ENCODE data around the gene PPME1.

GRCh38 chr11:74123008-74123448 is 48.1 kb upstream of the PPME1 start:
- TF ChIP-seq ZNF274 (IDR thresholded peaks at IDR 0.05; ENCODE audit: low read depth, low read length) = no peak
- no peak for TF ChIP-seq YY1 (IDR thresholded peaks at IDR 0.05; ENCODE audit: insufficient read depth, insufficient read length)

All from NT2/D1 (cell line).